Spleen (tissue), 11 donors: ENCODE measurements around the gene EEIG2. TPM values are rescaled to one million over a fixed set of nuclear protein-coding genes. Genes with fewer than 3 reads are reported as not detected.

Experiments
- DNase-seq: peaks from one replicate; pipeline ENCODE4 v3.0.0-alpha.2; 2020
- H3K27ac ChIP-seq, 8 donors: fragments of 200-600 bp; sonication (generic) in 7 of 8; 1 replicate in 4 of 8; 2 replicates in 4 of 8; pipeline versions ENCODE4 v1.5.0 to v1.8.0; 2016 to 2021; ENCODE audit warnings: inconsistent platforms in 4 of 8, mild to moderate bottlenecking in 4 of 8, moderate library complexity in 1 of 8
- H3K27me3 ChIP-seq, 7 donors: fragments of 200-600 bp; sonication (generic) in 6 of 7; replicated peaks in 1 of 7; 1 replicate in 4 of 7; 2 replicates in 3 of 7; pipeline versions ENCODE4 v1.5.0 to v1.8.0; 2016 to 2021; ENCODE audit warnings: inconsistent platforms in 3 of 7, mild to moderate bottlenecking in 1 of 7
- H3K36me3 ChIP-seq, 6 donors: fragments of 200-600 bp; sonication (generic) in 5 of 6; 1 replicate in 4 of 6; 2 replicates in 2 of 6; pipeline versions ENCODE4 v1.5.0 to v1.8.0; 2016 to 2021; ENCODE audit warnings: inconsistent platforms in 2 of 6
- H3K4me1 ChIP-seq, 6 donors: fragments of 200-600 bp; sonication (generic) in 5 of 6; 1 replicate in 3 of 6; 2 replicates in 3 of 6; pipeline versions ENCODE4 v1.5.0 to v1.8.0; 2016 to 2021; ENCODE audit warnings: inconsistent platforms in 3 of 6
- H3K4me3 ChIP-seq, 8 donors: fragments of 200-600 bp; sonication (generic) in 7 of 8; 1 replicate in 4 of 8; 2 replicates in 4 of 8; pipeline versions ENCODE4 v1.5.0 to v1.8.0; 2016 to 2021; ENCODE audit warnings: inconsistent platforms in 4 of 8, mild to moderate bottlenecking in 4 of 8, moderate library complexity in 2 of 8
- H3K9me3 ChIP-seq, 8 donors: fragments of 200-600 bp; sonication (generic) in 7 of 8; 1 replicate in 4 of 8; 2 replicates in 4 of 8; pipeline versions ENCODE4 v1.5.0 to v1.8.0; 2016 to 2021; ENCODE audit warnings: inconsistent platforms in 4 of 8
- CTCF ChIP-seq, 11 experiments: fragments of 200-600 bp in 7 of 11; fragments of 450-650 bp in 4 of 11; sonication (generic) in 4 of 11; IDR thresholded peaks in 8 of 11; conservative IDR thresholded peaks in 3 of 11; 1 replicate in 7 of 11; 2 replicates in 4 of 11; pipeline versions ENCODE4 v1.4.0 to v1.8.0; 2016 to 2021; ENCODE audit warnings: antibody characterized with exemption in 11 of 11, inconsistent platforms in 4 of 11, mild to moderate bottlenecking in 1 of 11
- POLR2A ChIP-seq, 3 donors: fragments of 450-650 bp; IDR thresholded peaks; one replicate each; pipeline ENCODE4 v1.5.1; 2017; ENCODE audit warnings: antibody characterized with exemption in 3 of 3, mild to moderate bottlenecking in 1 of 3
- POLR2AphosphoS5 ChIP-seq, 3 donors: sonication (generic); formaldehyde crosslinking; IDR thresholded peaks; one replicate each; pipeline ENCODE4 v1.5.1; 2017; ENCODE audit warnings: antibody characterized with exemption in 3 of 3
- WGBS, 5 donors: extraction: QIAGEN DNeasy Blood & Tissue Kit in 3 of 5; methylation state at CpG; one replicate each; pipeline versions ENCODE4 v1.1.5 to v1.1.7; 2013 to 2018; 5-methylcytosine and 5-hydroxymethylcytosine counted together
- intact Hi-C: fragments of 100-400 bp; cut with DNase I; formaldehyde crosslinking; loops from one replicate; pipeline ENCODE4 v1.15.0; 2023; ENCODE audit warnings: low total_unique reads
- polyA plus RNA-seq, 3 donors: library from polyadenylated mRNA; stranded (reverse); fragments of 200-250 nt; gene quantifications; one replicate each; pipeline ENCODE4 v1.2.1, GENCODE V29; 2013
- total RNA-seq, 7 donors: library from RNA; depleted of rRNA in 3 of 7; stranded (reverse); fragments of >200 nt in 3 of 7; fragmentation: NEBNext Ultra II Directional in 4 of 7; extraction: Animal tissue kit (Norgen Biotek cat#: 25700) in 4 of 7; gene quantifications; one replicate each; pipeline versions ENCODE4 v1.1.0 to v1.2.1, GENCODE V29; 2016 to 2021
- donor health status: healthy with polysubstance abuse.
- donor health status: DM: no; HTN: no; CAD: no; lungs with moderate emphysema.
- donor health status: DM: no; HTN: no; CAD: no.
- donor health status: Bipolar disorder and iron deficiency.
- donor health status: healthy.
- donor health status: DM: no; HTN: no; CAD: no.
- donor health status: DM: yes; HTN: yes; CAD: no.

Gene EEIG2
- total and polyA plus RNA-seq, 10 donors: 3.3 to 21.1 (median 17.3) TPM

GRCh38 chr1:108563808-108564207 is 3.9 kb downstream of the EEIG2 start:
- Histone ChIP-seq H3K9me3 (no peaks in the 10 kb centered on the region), H3K36me3 (no peaks in the 10 kb centered on the region), H3K4me3 (no peak overlapping the region), H3K4me1 (peaks cover 21 to 64% (median 40%) of the 10 kb centered on the region in 6 donors), H3K27ac (no peak overlapping the region), H3K27me3 (no peaks in the 10 kb centered on the region)
- WGBS, 5 donors: 87 to 100% (median 92%) methylated on average over 1 of the region's 1 CpG
- TF ChIP-seq POLR2A (IDR thresholded peaks at IDR 0.05) (no peak), POLR2AphosphoS5 (IDR thresholded peaks at IDR 0.05) (no peak), CTCF (IDR thresholded peaks at IDR 0.05 in 8 of 11, conservative IDR thresholded peaks at IDR 0.05 in 3 of 11) (no peak)
- intact Hi-C loops: loop anchor here (5.0 kb wide), 1 partner anchor 83 kb away; no protein-coding TSS in a partner anchor
- DNase-seq: no peak

GRCh38 chr1:108565081-108565480 is 5.2 kb downstream of the EEIG2 start:
- no peak for TF ChIP-seq POLR2A (IDR thresholded peaks at IDR 0.05)
- no peak for TF ChIP-seq POLR2AphosphoS5 (IDR thresholded peaks at IDR 0.05)
- no peak for TF ChIP-seq CTCF (IDR thresholded peaks at IDR 0.05 in 8 of 11, conservative IDR thresholded peaks at IDR 0.05 in 3 of 11)
- WGBS, 5 donors: 88 to 95% (median 90%) methylated on average over 6 of the region's 6 CpGs
- no peak overlapping the region for H3K27ac ChIP-seq
- intact Hi-C loops: no loop called here
- H3K36me3 ChIP-seq: no peaks in the 10 kb centered on the region
- H3K27me3 ChIP-seq: no peaks in the 10 kb centered on the region
- no peak overlapping the region for H3K4me3 ChIP-seq
- no peak for DNase-seq
- peaks cover 21 to 64% (median 41%) of the 10 kb centered on the region in 6 donors for H3K4me1 ChIP-seq
- no peaks in the 10 kb centered on the region for H3K9me3 ChIP-seq

GRCh38 chr1:108565512-108565911 is 5.6 kb downstream of the EEIG2 start:
- no peak for TF ChIP-seq POLR2A (IDR thresholded peaks at IDR 0.05)
- no peak for TF ChIP-seq POLR2AphosphoS5 (IDR thresholded peaks at IDR 0.05)
- TF ChIP-seq CTCF (IDR thresholded peaks at IDR 0.05 in 8 of 11, conservative IDR thresholded peaks at IDR 0.05 in 3 of 11): no peak
- intact Hi-C loops: no loop called here
- 92 to 96% (median 94%) methylated on average over 1 of the region's 1 CpG for WGBS, 5 donors

GRCh38 chr1:108568589-108568988 is 8.7 kb downstream of the EEIG2 start:
- intact Hi-C loops: no loop called here
- no peak overlapping the region for H3K4me3 ChIP-seq
- H3K4me1 ChIP-seq: peaks cover 0 to 58% (median 25%) of the 10 kb centered on the region in 6 donors
- WGBS, 5 donors: 85 to 97% (median 88%) methylated on average over 2 of the region's 2 CpGs
- no peak for TF ChIP-seq CTCF (IDR thresholded peaks at IDR 0.05 in 8 of 11, conservative IDR thresholded peaks at IDR 0.05 in 3 of 11)
- TF ChIP-seq POLR2A (IDR thresholded peaks at IDR 0.05): no peak
- no peak for TF ChIP-seq POLR2AphosphoS5 (IDR thresholded peaks at IDR 0.05)
- H3K27me3 ChIP-seq: no peaks in the 10 kb centered on the region
- no peaks in the 10 kb centered on the region for H3K36me3 ChIP-seq
- DNase-seq: no peak
- peaks cover 0 to under 1% (median 0%) of the 10 kb centered on the region in 8 donors for H3K9me3 ChIP-seq
- H3K27ac ChIP-seq: no peak overlapping the region

More at GRCh38 chr1:108565512-108565911, 5.6 kb downstream of the EEIG2 start:
- Histone ChIP-seq H3K27ac (no peak overlapping the region), H3K4me1 (peaks cover 21 to 66% (median 44%) of the 10 kb centered on the region in 6 donors), H3K27me3 (no peaks in the 10 kb centered on the region), H3K4me3 (no peak overlapping the region), H3K36me3 (no peaks in the 10 kb centered on the region), H3K9me3 (no peaks in the 10 kb centered on the region)
- DNase-seq: no peak
